Activated B cell treated with CpG ODN at 0.5 μM for 24 hours (primary cell): Measurements from ENCODE around the gene TBC1D8. TPM values are rescaled to one million over a fixed set of nuclear protein-coding genes. Genes with fewer than 3 reads are reported as not detected.

Experiments used
- ATAC-seq: fragments of 200-7000 bp; cut with Tn5 transposase; one replicate; pipeline ENCODE4 v1.10.0; 2021; ENCODE audit warnings: low read depth, mild to moderate bottlenecking, moderate library complexity
- CTCF ChIA-PET: fragments of 350-600 bp; sonication (Branson Sonifier 250); formaldehyde crosslinking; loops from one replicate; lab custom pipeline; 2021; ENCODE audit warnings: antibody characterized with exemption; lab: Charles Lee
- POLR2A ChIA-PET: fragments of 350-600 bp; sonication (Branson Sonifier 250); formaldehyde crosslinking; loops from one replicate; lab custom pipeline; 2021; ENCODE audit warnings: antibody characterized with exemption; lab: Charles Lee
- DNase-seq: peaks from one replicate; pipeline ENCODE4 v3.0.0; 2022
- H3K27ac Mint-ChIP-seq: one replicate; pipeline ENCODE4 v1.8.0; 2020; ENCODE audit warnings: mixed read lengths
- H3K27me3 Mint-ChIP-seq: one replicate; pipeline ENCODE4 v1.8.0; 2021; ENCODE audit warnings: mixed read lengths
- H3K36me3 Mint-ChIP-seq: one replicate; pipeline ENCODE4 v1.8.0; 2021; ENCODE audit warnings: low read depth, mixed read lengths
- H3K4me1 Mint-ChIP-seq: one replicate; pipeline ENCODE4 v1.8.0; 2021; ENCODE audit warnings: mixed read lengths
- H3K4me3 Mint-ChIP-seq: one replicate; pipeline ENCODE4 v1.8.0; 2020; ENCODE audit warnings: mild to moderate bottlenecking, mixed read lengths
- H3K9me3 Mint-ChIP-seq: one replicate; pipeline ENCODE4 v1.8.0; 2020; ENCODE audit warnings: mixed read lengths
- intact Hi-C: fragments of 100-400 bp; cut with micrococcal nuclease; formaldehyde crosslinking; loops from one replicate; pipeline ENCODE4 v1.15.1; 2024
- total RNA-seq: library from RNA; stranded (reverse); gene quantifications from 2 replicates; pipeline ENCODE4 v1.2.3, GENCODE V29; 2022
- TF ChIP-seq, protein P1 (sequence below): fragments of 200-600 bp; IDR thresholded peaks from one replicate; pipeline ENCODE4 v1.8.0; 2022; ENCODE audit warnings: antibody characterized with exemption, mild to moderate bottlenecking

The TBC1D8 gene
- total RNA-seq, 1 donor from 2014 or later = 4.7 TPM

DNA sequence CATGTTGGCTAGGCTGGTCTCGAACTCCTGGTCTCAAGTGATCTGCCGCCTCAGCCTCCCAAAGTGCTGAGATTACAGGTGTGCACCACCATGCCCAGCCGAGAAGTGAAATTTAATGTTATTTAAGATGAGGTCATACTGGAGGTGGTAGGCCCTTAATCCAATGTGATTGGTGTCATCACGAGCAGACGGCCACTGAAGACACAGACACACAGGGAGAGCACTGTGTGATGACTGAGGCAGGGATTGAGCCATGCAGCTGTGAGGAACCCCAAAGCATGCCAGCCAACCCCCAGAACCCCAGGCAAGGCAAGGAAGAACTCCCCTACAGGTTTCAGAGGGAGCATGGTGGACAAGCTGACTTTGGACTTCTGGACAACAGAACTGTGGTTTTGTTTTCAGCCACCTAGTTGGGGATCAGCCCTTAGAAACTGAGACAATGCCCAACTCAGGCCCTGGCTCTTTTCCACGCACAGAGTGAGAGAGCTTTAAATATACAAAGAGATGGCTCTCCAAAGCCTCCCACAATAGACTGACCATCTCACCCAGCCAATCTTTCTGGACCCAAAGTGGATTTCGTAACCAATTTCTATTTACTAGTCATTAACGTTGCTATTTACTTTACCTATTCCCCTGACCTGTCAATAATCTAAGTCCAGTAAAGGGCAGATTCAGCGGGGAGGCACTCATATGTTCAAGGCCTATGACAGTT is 34.2 kb downstream of the TBC1D8 start:
- no peaks in the 10 kb centered on the region for H3K9me3 Mint-ChIP-seq
- H3K4me1 Mint-ChIP-seq = peaks cover 15% of the 10 kb centered on the region
- ATAC-seq (no peak), DNase-seq (no peak)
- POLR2A ChIA-PET = no interaction called here
- H3K27me3 Mint-ChIP-seq = peaks cover 8% of the 10 kb centered on the region
- H3K36me3 Mint-ChIP-seq = no peaks in the 10 kb centered on the region
- CTCF ChIA-PET = no interaction called here
- intact Hi-C loops = no loop called here
- H3K4me3 Mint-ChIP-seq = no peak overlapping the region
- H3K27ac Mint-ChIP-seq = no peak overlapping the region
- TF ChIP-seq, protein P1, sequence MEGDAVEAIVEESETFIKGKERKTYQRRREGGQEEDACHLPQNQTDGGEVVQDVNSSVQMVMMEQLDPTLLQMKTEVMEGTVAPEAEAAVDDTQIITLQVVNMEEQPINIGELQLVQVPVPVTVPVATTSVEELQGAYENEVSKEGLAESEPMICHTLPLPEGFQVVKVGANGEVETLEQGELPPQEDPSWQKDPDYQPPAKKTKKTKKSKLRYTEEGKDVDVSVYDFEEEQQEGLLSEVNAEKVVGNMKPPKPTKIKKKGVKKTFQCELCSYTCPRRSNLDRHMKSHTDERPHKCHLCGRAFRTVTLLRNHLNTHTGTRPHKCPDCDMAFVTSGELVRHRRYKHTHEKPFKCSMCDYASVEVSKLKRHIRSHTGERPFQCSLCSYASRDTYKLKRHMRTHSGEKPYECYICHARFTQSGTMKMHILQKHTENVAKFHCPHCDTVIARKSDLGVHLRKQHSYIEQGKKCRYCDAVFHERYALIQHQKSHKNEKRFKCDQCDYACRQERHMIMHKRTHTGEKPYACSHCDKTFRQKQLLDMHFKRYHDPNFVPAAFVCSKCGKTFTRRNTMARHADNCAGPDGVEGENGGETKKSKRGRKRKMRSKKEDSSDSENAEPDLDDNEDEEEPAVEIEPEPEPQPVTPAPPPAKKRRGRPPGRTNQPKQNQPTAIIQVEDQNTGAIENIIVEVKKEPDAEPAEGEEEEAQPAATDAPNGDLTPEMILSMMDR = no peak

DNA sequence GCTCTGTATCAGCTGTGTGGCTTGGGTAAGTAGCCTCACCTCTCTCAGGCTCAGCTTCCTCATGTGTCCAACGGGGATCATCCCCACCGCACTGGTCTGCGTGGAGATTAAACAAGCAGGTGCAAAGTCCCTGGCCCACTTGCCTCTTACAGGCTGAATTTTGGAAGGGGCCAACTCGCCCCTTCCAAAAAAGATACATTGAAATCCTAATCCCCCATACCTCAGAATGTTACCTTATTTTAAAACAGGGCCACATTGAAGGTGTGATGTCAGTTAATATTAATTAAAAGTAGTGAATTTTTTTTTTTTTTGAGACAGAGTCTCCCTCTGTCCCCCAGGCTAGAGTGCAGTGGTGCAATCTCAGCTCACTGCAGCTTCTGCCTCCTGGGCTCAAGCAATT is 34.8 kb downstream of the TBC1D8 start:
- H3K27ac Mint-ChIP-seq = no peak overlapping the region
- DNase-seq (no peak), ATAC-seq (no peak)
- H3K4me3 Mint-ChIP-seq = no peak overlapping the region
- peaks cover 15% of the 10 kb centered on the region for H3K4me1 Mint-ChIP-seq
- intact Hi-C loops = no loop called here
- POLR2A ChIA-PET = no interaction called here
- no peaks in the 10 kb centered on the region for H3K36me3 Mint-ChIP-seq
- TF ChIP-seq, protein P1 = no peak
- H3K27me3 Mint-ChIP-seq = peaks cover 8% of the 10 kb centered on the region
- CTCF ChIA-PET = no interaction called here
- no peaks in the 10 kb centered on the region for H3K9me3 Mint-ChIP-seq

DNA sequence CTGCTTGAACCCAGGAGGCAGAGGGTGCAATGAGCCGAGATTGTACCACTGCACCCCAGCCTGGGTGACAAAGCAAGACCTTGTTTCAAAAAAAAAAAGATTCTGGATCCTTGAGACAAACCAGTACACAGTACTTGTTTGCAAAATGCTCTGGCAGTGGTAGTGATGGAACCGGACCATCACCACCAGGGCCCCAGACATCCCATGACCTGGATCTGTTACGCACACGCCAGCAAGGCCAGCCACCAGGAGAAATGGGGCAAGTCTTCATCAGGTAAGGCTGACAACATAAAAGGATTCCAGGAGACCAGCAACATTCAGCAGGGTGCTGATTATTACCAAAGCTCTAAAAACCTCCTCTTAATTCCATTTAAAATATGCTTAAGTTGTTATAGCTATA is 35.5 kb downstream of the TBC1D8 start:
- no peak overlapping the region for H3K27ac Mint-ChIP-seq
- intact Hi-C loops = no loop called here
- TF ChIP-seq, protein P1 = no peak
- no peaks in the 10 kb centered on the region for H3K9me3 Mint-ChIP-seq
- ATAC-seq (no peak), DNase-seq (no peak)
- ChIA-PET POLR2A (no interaction called here), CTCF (no interaction called here)
- H3K4me3 Mint-ChIP-seq = no peak overlapping the region
- peaks cover 8% of the 10 kb centered on the region for H3K27me3 Mint-ChIP-seq
- no peaks in the 10 kb centered on the region for H3K36me3 Mint-ChIP-seq
- H3K4me1 Mint-ChIP-seq = peaks cover 15% of the 10 kb centered on the region

DNA sequence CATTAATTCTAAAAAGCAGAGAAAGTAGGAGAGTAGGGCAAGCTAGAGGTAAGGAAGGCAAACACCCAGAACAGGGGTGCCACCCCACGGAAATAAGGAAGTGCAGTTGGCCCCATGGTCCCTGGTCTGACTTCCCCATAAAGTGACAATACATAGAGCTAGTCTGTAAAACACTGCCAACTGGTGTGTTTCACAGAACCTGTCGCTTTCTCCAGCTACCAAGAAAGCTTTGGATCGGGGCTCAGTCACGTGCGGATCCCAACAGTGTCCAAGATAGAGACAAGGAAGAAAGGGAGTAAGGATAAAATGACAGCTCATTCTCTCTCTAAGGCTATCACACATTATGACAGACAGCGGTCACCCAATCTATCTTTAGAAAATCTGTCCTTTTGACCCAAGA is 36.4 kb downstream of the TBC1D8 start:
- Mint-ChIP-seq H3K9me3 (no peaks in the 10 kb centered on the region), H3K27ac (peak overlapping the region; percentile 42), H3K36me3 (no peaks in the 10 kb centered on the region), H3K4me3 (peak overlapping the region; percentile 11), H3K27me3 (peaks cover 8% of the 10 kb centered on the region), H3K4me1 (peaks cover 15% of the 10 kb centered on the region)
- CTCF ChIA-PET = no interaction called here
- DNase-seq = no peak
- POLR2A ChIA-PET = no interaction called here
- TF ChIP-seq, protein P1 = no peak
- intact Hi-C loops = no loop called here
- peak; percentile 61 for ATAC-seq

DNA sequence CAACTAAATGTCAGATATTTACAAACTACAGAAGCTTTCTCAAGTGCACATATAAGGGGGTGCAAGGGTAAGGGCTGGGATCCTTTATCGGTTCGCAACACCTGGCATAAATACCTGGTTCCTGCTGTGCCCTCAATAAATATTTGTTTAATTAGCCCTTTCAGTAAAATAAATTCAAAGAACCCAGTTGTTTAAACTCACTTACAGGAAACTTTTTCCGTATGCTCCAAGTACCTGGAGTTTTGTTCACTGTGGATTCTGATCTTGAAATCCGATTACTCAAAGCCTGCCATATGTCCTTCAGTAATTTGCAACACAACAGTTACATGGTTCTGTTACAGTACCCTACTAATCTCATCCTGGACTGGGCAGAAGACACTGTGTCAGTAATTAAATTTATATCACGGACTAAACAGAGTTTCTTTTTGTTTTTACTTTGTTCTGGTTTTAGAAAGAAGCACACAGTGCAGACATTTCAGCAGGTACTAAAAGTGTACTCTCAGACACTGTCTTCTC is 36.9 kb downstream of the TBC1D8 start:
- H3K36me3 Mint-ChIP-seq = no peaks in the 10 kb centered on the region
- TF ChIP-seq, protein P1 = no peak
- intact Hi-C loops = no loop called here
- ChIA-PET POLR2A (no interaction called here), CTCF (no interaction called here)
- no peak overlapping the region for H3K27ac Mint-ChIP-seq
- H3K9me3 Mint-ChIP-seq = no peaks in the 10 kb centered on the region
- H3K27me3 Mint-ChIP-seq = peaks cover 3% of the 10 kb centered on the region
- DNase-seq = no peak
- no peak overlapping the region for H3K4me3 Mint-ChIP-seq
- peaks cover 15% of the 10 kb centered on the region for H3K4me1 Mint-ChIP-seq
- no peak for ATAC-seq
